ENCODE measurements around the gene KCNK18. TPM values are rescaled to one million over a fixed set of nuclear protein-coding genes. Genes with fewer than 3 reads are reported as not detected.

KCNK18 gene
- total RNA-seq, 2 experiments from 2014 or later = not detected

DNA sequence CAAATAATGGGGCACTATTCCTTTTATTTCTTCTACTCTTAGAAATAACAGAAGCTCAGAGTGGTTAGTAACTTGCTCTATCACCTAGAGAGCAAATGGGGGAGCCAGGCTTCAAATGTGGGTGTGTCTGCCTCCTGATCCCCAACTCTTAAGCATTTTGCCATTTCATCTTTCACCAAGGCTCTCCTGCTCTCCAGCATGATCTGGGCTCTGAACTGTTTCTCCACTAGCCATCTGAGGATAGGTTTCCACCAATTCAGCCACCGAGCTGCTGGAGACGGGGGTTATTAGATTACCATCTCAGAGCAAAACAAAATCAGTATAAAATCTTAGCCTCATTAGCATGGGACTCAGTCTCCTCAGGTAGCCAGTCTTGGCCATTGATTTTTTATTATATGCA lies 39.0 kb upstream of the KCNK18 start:
- Histone ChIP-seq H3K27ac (ENCODE audit: low read depth, low read length, poor library complexity, severe bottlenecking) (no peak overlapping the region), H3K4me2 (ENCODE audit: low read length) (no peak overlapping the region), H3K4me3 (ENCODE audit: low read depth, low read length, poor library complexity, severe bottlenecking) (no peak overlapping the region), H3K79me2 (ENCODE audit: insufficient read depth, low read depth, low read length) (no peaks in the 10 kb centered on the region), H2AFZ (ENCODE audit: low read length) (no peak overlapping the region), H3K4me1 (ENCODE audit: insufficient read depth, low read length, poor library complexity, severe bottlenecking) (no peaks in the 10 kb centered on the region), H4K20me1 (ENCODE audit: insufficient read depth, low read length) (no peaks in the 10 kb centered on the region), H3K9me2 (ENCODE audit: insufficient read depth, low read length) (no peaks in the 10 kb centered on the region), H3K9me3 (ENCODE audit: low read length) (no peaks in the 10 kb centered on the region), H3K36me3 (ENCODE audit: insufficient read depth, low read length) (no peaks in the 10 kb centered on the region)
- no TSS peak for BruUV-seq (replicated peaks)
- ChIA-PET POLR2A (interaction anchor here (0.6 to 1.2 kb wide), 4 partner anchors 18 to 369 kb away, joined by 3 read pairs; no protein-coding TSS in a partner anchor), CTCF (ENCODE audit: unreplicated experiment) (no interaction called here)
- intact Hi-C loops (cut with micrococcal nuclease; ENCODE audit: unreplicated experiment) = no loop called here
- no peak for TF ChIP-seq EZH2phosphoT487 (IDR thresholded peaks at IDR 0.05; ENCODE audit: borderline replicate concordance, low read depth, low read length)
- TF ChIP-seq, protein P1, sequence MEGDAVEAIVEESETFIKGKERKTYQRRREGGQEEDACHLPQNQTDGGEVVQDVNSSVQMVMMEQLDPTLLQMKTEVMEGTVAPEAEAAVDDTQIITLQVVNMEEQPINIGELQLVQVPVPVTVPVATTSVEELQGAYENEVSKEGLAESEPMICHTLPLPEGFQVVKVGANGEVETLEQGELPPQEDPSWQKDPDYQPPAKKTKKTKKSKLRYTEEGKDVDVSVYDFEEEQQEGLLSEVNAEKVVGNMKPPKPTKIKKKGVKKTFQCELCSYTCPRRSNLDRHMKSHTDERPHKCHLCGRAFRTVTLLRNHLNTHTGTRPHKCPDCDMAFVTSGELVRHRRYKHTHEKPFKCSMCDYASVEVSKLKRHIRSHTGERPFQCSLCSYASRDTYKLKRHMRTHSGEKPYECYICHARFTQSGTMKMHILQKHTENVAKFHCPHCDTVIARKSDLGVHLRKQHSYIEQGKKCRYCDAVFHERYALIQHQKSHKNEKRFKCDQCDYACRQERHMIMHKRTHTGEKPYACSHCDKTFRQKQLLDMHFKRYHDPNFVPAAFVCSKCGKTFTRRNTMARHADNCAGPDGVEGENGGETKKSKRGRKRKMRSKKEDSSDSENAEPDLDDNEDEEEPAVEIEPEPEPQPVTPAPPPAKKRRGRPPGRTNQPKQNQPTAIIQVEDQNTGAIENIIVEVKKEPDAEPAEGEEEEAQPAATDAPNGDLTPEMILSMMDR (conservative IDR thresholded peaks at IDR 0.05; ENCODE audit: low read length) = no peak
- no peak for DNase-seq (ENCODE audit: low spot score)

DNA sequence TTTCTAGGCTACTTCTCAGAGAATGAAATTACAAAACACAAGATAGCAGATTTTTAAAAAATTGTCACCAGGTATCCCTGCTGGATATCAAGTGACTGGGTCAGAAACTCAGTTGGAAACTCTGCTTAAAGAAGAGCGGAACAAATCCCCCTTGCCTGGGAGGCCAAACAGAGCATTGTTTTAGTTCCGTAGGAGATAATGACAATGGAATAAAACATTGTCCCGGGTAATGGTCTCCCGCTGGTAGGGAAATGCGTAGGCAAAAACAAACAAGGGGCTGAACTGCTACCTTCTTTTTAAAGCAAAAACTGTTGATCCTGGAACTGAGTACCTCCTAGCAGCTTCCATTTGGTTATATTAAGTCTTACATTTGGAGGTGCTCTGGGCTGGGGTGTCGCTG lies 37.9 kb upstream of the KCNK18 start:
- ChIA-PET CTCF (ENCODE audit: unreplicated experiment) (no interaction called here), POLR2A (no interaction called here)
- H3K79me2 ChIP-seq (ENCODE audit: insufficient read depth, low read depth, low read length) = no peaks in the 10 kb centered on the region
- BruUV-seq (replicated peaks) = no TSS peak
- no peaks in the 10 kb centered on the region for H3K9me2 ChIP-seq (ENCODE audit: insufficient read depth, low read length)
- TF ChIP-seq EZH2phosphoT487 (IDR thresholded peaks at IDR 0.05; ENCODE audit: borderline replicate concordance, low read depth, low read length) = no peak
- TF ChIP-seq, protein P1 (conservative IDR thresholded peaks at IDR 0.05; ENCODE audit: low read length) = no peak
- no peak for DNase-seq (ENCODE audit: low spot score)
- H3K9me3 ChIP-seq (ENCODE audit: low read length) = no peaks in the 10 kb centered on the region
- no peaks in the 10 kb centered on the region for H4K20me1 ChIP-seq (ENCODE audit: insufficient read depth, low read length)
- intact Hi-C loops (cut with micrococcal nuclease; ENCODE audit: unreplicated experiment) = no loop called here
- no peak overlapping the region for H3K4me2 ChIP-seq (ENCODE audit: low read length)
- H3K36me3 ChIP-seq (ENCODE audit: insufficient read depth, low read length) = no peaks in the 10 kb centered on the region
- no peaks in the 10 kb centered on the region for H3K4me1 ChIP-seq (ENCODE audit: insufficient read depth, low read length, poor library complexity, severe bottlenecking)
- no peak overlapping the region for H3K27ac ChIP-seq (ENCODE audit: low read depth, low read length, poor library complexity, severe bottlenecking)
- H2AFZ ChIP-seq (ENCODE audit: low read length) = no peak overlapping the region
- no peak overlapping the region for H3K4me3 ChIP-seq (ENCODE audit: low read depth, low read length, poor library complexity, severe bottlenecking)

DNA sequence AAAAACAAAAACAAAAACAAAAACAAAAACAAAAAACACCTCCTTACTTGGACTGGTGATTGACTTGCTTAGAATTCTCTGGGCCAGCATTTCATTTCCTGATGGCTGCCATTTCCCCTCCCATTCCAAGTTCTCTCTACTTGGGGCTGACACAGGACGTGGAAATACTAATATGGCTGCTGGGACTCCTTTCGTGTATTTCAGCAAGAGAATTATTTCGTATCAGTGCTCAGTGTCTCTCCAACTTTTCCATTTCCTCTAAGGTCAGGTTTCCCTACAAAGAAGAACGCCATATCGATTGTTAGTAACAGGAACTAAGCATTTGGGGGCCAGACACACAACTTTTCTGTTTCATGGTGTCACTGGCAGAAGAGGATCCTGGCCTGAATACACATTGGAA lies 36.7 kb upstream of the KCNK18 start:
- H3K4me2 ChIP-seq (ENCODE audit: low read length) = no peak overlapping the region
- no peaks in the 10 kb centered on the region for H3K36me3 ChIP-seq (ENCODE audit: insufficient read depth, low read length)
- POLR2A ChIA-PET = no interaction called here
- CTCF ChIA-PET (ENCODE audit: unreplicated experiment) = no interaction called here
- H3K79me2 ChIP-seq (ENCODE audit: insufficient read depth, low read depth, low read length) = no peaks in the 10 kb centered on the region
- H2AFZ ChIP-seq (ENCODE audit: low read length) = no peak overlapping the region
- no peaks in the 10 kb centered on the region for H4K20me1 ChIP-seq (ENCODE audit: insufficient read depth, low read length)
- no peaks in the 10 kb centered on the region for H3K9me2 ChIP-seq (ENCODE audit: insufficient read depth, low read length)
- intact Hi-C loops (cut with micrococcal nuclease; ENCODE audit: unreplicated experiment) = no loop called here
- DNase-seq (ENCODE audit: low spot score) = no peak
- H3K4me3 ChIP-seq (ENCODE audit: low read depth, low read length, poor library complexity, severe bottlenecking) = no peak overlapping the region
- no peaks in the 10 kb centered on the region for H3K9me3 ChIP-seq (ENCODE audit: low read length)
- BruUV-seq (replicated peaks) = no TSS peak
- H3K27ac ChIP-seq (ENCODE audit: low read depth, low read length, poor library complexity, severe bottlenecking) = no peak overlapping the region
- no peak for TF ChIP-seq EZH2phosphoT487 (IDR thresholded peaks at IDR 0.05; ENCODE audit: borderline replicate concordance, low read depth, low read length)
- TF ChIP-seq, protein P1 (conservative IDR thresholded peaks at IDR 0.05; ENCODE audit: low read length) = no peak
- no peaks in the 10 kb centered on the region for H3K4me1 ChIP-seq (ENCODE audit: insufficient read depth, low read length, poor library complexity, severe bottlenecking)
